Uterus (tissue), 4 donors: Measurements from ENCODE around the gene SHFL. TPM values are rescaled to one million over a fixed set of nuclear protein-coding genes. Genes with fewer than 3 reads are reported as not detected.

Experiments used
- DNase-seq, 2 donors: peaks; one replicate each; pipeline ENCODE4 v3.0.0-alpha.2; 2019 to 2020
- H3K27ac ChIP-seq, 2 donors: fragments of 200-600 bp; sonication (generic); 1 replicate in 1 of 2; 2 replicates in 1 of 2; pipeline ENCODE4 v1.5.1; 2016 to 2018
- H3K27me3 ChIP-seq, 2 donors: fragments of 200-600 bp; sonication (generic); one replicate each; pipeline ENCODE4 v1.5.1; 2018 to 2019; ENCODE audit warnings: control low read depth in 1 of 2
- H3K36me3 ChIP-seq, 2 donors: fragments of 200-600 bp; sonication (generic); one replicate each; pipeline ENCODE4 v1.5.1; 2019; ENCODE audit warnings: control low read depth in 1 of 2
- H3K4me1 ChIP-seq, 2 donors: fragments of 200-600 bp; sonication (generic); one replicate each; pipeline ENCODE4 v1.5.1; 2018 to 2019; ENCODE audit warnings: control low read depth in 1 of 2
- H3K4me3 ChIP-seq, 2 donors: fragments of 200-600 bp; sonication (generic); 1 replicate in 1 of 2; 2 replicates in 1 of 2; pipeline ENCODE4 v1.5.1; 2018 to 2019; ENCODE audit warnings: mild to moderate bottlenecking in 1 of 2
- H3K9me3 ChIP-seq, 2 donors: fragments of 200-600 bp; sonication (generic); one replicate each; pipeline ENCODE4 v1.5.1; 2019; ENCODE audit warnings: control low read depth in 1 of 2
- CTCF ChIP-seq, 4 experiments: fragments of 200-600 bp in 2 of 4; fragments of 450-650 bp in 2 of 4; sonication (generic) in 2 of 4; IDR thresholded peaks; one replicate each; pipeline ENCODE4 v1.5.1; 2016 to 2019; ENCODE audit warnings: antibody characterized with exemption in 4 of 4, mild to moderate bottlenecking in 2 of 4, moderate library complexity in 1 of 4
- POLR2A ChIP-seq, 2 donors: fragments of 450-650 bp; IDR thresholded peaks; one replicate each; pipeline ENCODE4 v1.6.1; 2016; ENCODE audit warnings: antibody characterized with exemption in 2 of 2, mild to moderate bottlenecking in 1 of 2, moderate library complexity in 1 of 2
- intact Hi-C: fragments of 100-400 bp; cut with DNase I; formaldehyde crosslinking; loops from one replicate; pipeline ENCODE4 v1.15.1; 2023; ENCODE audit warnings: low total_unique reads
- total RNA-seq, 4 donors: library from RNA; depleted of rRNA in 3 of 4; stranded (reverse); fragments of >200 nt in 3 of 4; gene quantifications; one replicate each; pipeline versions ENCODE4 v1.1.0 to v1.2.4, GENCODE V29; 2014 to 2023
- donor health status: DM: yes; HTN: yes; CAD: no.

The SHFL gene
- total RNA-seq, 4 donors from 2014 or later, result 23.2 to 79.2 (median 44.8) TPM

- DNase-seq, result no peak
- Histone ChIP-seq H3K4me1 (peaks cover 0 to 9% of the 10 kb centered on the region in 2 donors), H3K27me3 (no peaks in the 10 kb centered on the region), H3K27ac (no peak overlapping the region), H3K9me3 (no peaks in the 10 kb centered on the region), H3K36me3 (no peaks in the 10 kb centered on the region), H3K4me3 (no peak overlapping the region)
- TF ChIP-seq POLR2A (IDR thresholded peaks at IDR 0.05), result no peak
- TF ChIP-seq CTCF (IDR thresholded peaks at IDR 0.05), result no peak
- intact Hi-C loops, result no loop called here
Observed at GRCh38 chr19:10107817-10108367, 21.8 kb downstream of the SHFL start.

- no peaks in the 10 kb centered on the region for H3K36me3 ChIP-seq
- no peak for TF ChIP-seq POLR2A (IDR thresholded peaks at IDR 0.05)
- TF ChIP-seq CTCF (IDR thresholded peaks at IDR 0.05), result no peak
- H3K27me3 ChIP-seq, result no peaks in the 10 kb centered on the region
- H3K9me3 ChIP-seq, result no peaks in the 10 kb centered on the region
- H3K4me3 ChIP-seq, result no peak overlapping the region
- intact Hi-C loops, result no loop called here
- DNase-seq, result no peak
- peaks cover 0 to 9% of the 10 kb centered on the region in 2 donors for H3K4me1 ChIP-seq
- no peak overlapping the region for H3K27ac ChIP-seq
Observed at GRCh38 chr19:10109528-10109927, 23.4 kb downstream of the SHFL start.

GRCh38 chr19:10110076-10110971 lies 24.2 kb downstream of the SHFL start:
- Histone ChIP-seq H3K27me3 (no peaks in the 10 kb centered on the region), H3K36me3 (no peaks in the 10 kb centered on the region), H3K9me3 (no peaks in the 10 kb centered on the region), H3K4me3 (no peak overlapping the region), H3K4me1 (peaks cover 0 to 9% of the 10 kb centered on the region in 2 donors), H3K27ac (no peak overlapping the region)
- DNase-seq, result no peak
- intact Hi-C loops, result no loop called here
- TF ChIP-seq POLR2A (IDR thresholded peaks at IDR 0.05), result no peak
- TF ChIP-seq CTCF (IDR thresholded peaks at IDR 0.05), result no peak

GRCh38 chr19:10110972-10111317 lies 24.8 kb downstream of the SHFL start:
- no peak overlapping the region for H3K4me3 ChIP-seq
- no peak for DNase-seq
- H3K27me3 ChIP-seq, result no peaks in the 10 kb centered on the region
- intact Hi-C loops, result no loop called here
- H3K4me1 ChIP-seq, result peaks cover 0 to 5% of the 10 kb centered on the region in 2 donors
- H3K27ac ChIP-seq, result no peak overlapping the region
- H3K36me3 ChIP-seq, result no peaks in the 10 kb centered on the region
- no peak for TF ChIP-seq CTCF (IDR thresholded peaks at IDR 0.05)
- no peak for TF ChIP-seq POLR2A (IDR thresholded peaks at IDR 0.05)
- no peaks in the 10 kb centered on the region for H3K9me3 ChIP-seq

- no peaks in the 10 kb centered on the region for H3K27me3 ChIP-seq
- no peak within 1 kb of the TSS for H3K27ac ChIP-seq
- H3K4me3 ChIP-seq, result no peak within 1 kb of the TSS
- no peak for DNase-seq
- TF ChIP-seq CTCF (IDR thresholded peaks at IDR 0.05) (no peak), POLR2A (IDR thresholded peaks at IDR 0.05) (no peak)
- no peaks in the 10 kb centered on the region for H3K36me3 ChIP-seq
- H3K4me1 ChIP-seq, result peaks cover 0 to 5% of the 10 kb centered on the region in 2 donors
- intact Hi-C loops, result no loop called here
- no peaks in the 10 kb centered on the region for H3K9me3 ChIP-seq
Observed at GRCh38 chr19:10111405-10111811, 25.3 kb downstream of the SHFL start, which contains the start of gene P2RY11. Gene P2RY11, plus strand, starts transcription at chr19:10111693. Its CDS starts 29 bp downstream, at chr19:10111722.
